Endothelial cell of umbilical vein (primary cell): ENCODE data around the gene ABCF2. TPM values are rescaled to one million over a fixed set of nuclear protein-coding genes. Genes with fewer than 3 reads are reported as not detected.

Experiments used
- BruUV-seq: library from RNA; stranded (reverse); fragments of 400-500 nt; replicated peaks from 2 replicates; lab custom pipeline; 2021; lab: Mats Ljungman, UMichigan
- CTCF ChIA-PET: fragments of 300-600, 350-600 bp; sonication (Branson Sonifier 250); formaldehyde crosslinking; loops from one replicate; lab custom pipeline; 2021; ENCODE audit warnings: antibody characterized with exemption, inconsistent platforms; lab: Charles Lee
- POLR2A ChIA-PET: fragments of 300-600, 350-600 bp; sonication (Branson Sonifier 250); formaldehyde crosslinking; loops from one replicate; lab custom pipeline; 2021; ENCODE audit warnings: antibody characterized with exemption, inconsistent platforms; lab: Charles Lee
- DNase-seq: peaks from one replicate; pipeline ENCODE4 v3.0.0-alpha.2; 2011; ENCODE audit warnings: low read depth, low spot score
- FAIRE-seq: peaks from 2 replicates; lab custom pipeline; 2011; peaks lifted over from hg19 to GRCh38; lab: Jason Lieb, UNC
- H2AFZ ChIP-seq: 2 replicates; pipeline ENCODE4 v1.6.0; 2012; ENCODE audit warnings: low read depth, low read length, control low read depth, inconsistent platforms
- H3K27ac ChIP-seq: 2 replicates; pipeline ENCODE4 v1.5.1; 2011; ENCODE audit warnings: low read depth, mild to moderate bottlenecking, control low read depth, low read length, moderate library complexity; ENCODE audit not compliant: insufficient read depth
- H3K27me3 ChIP-seq, 2 experiments: 2 replicates each; pipeline versions ENCODE4 v1.6.0 to v1.6.1; 2011; ENCODE audit warnings: low read length in 2 of 2, mixed read lengths in 1 of 2; ENCODE audit not compliant: control insufficient read depth in 2 of 2, insufficient read depth in 2 of 2
- H3K36me3 ChIP-seq, 2 experiments: 2 replicates in 1 of 2; 3 replicates in 1 of 2; pipeline ENCODE4 v1.5.1; 2011; ENCODE audit warnings: low read length in 2 of 2, mild to moderate bottlenecking in 1 of 2, moderate library complexity in 1 of 2; ENCODE audit not compliant: control insufficient read depth in 2 of 2, insufficient read depth in 2 of 2; ENCODE audit errors: extremely low read depth in 1 of 2
- H3K4me1 ChIP-seq: 3 replicates; pipeline ENCODE4 v1.5.1; 2011; ENCODE audit warnings: mild to moderate bottlenecking, low read length; ENCODE audit not compliant: control insufficient read depth, insufficient read depth; ENCODE audit errors: extremely low read depth
- H3K4me2 ChIP-seq: 2 replicates; pipeline ENCODE4 v1.6.1; 2011; ENCODE audit warnings: low read length, control low read depth, mixed read lengths; ENCODE audit not compliant: insufficient read depth
- H3K4me3 ChIP-seq, 3 experiments: fragments of 200-600 bp in 1 of 3; sonication (generic), shearing (Covaris generic) in 1 of 3; replicated peaks in 1 of 3; 2 replicates each; pipeline ENCODE4 v1.5.1; 2011 to 2016; ENCODE audit warnings: control low read depth in 3 of 3, low read length in 3 of 3, mild to moderate bottlenecking in 2 of 3, inconsistent platforms in 1 of 3, low read depth in 1 of 3, moderate library complexity in 1 of 3; ENCODE audit not compliant: insufficient read depth in 1 of 3
- H3K79me2 ChIP-seq: 2 replicates; pipeline ENCODE4 v1.6.0; 2012; ENCODE audit warnings: low read length, inconsistent platforms; ENCODE audit not compliant: control insufficient read depth, insufficient read depth
- H3K9ac ChIP-seq: replicated peaks from 2 replicates; pipeline ENCODE3; 2011; ENCODE audit warnings: low read length, control low read depth; ENCODE audit not compliant: insufficient read depth; ENCODE audit errors: extremely low read depth
- H3K9me1 ChIP-seq: replicated peaks from 3 replicates; pipeline ENCODE4 v1.6.0; 2011; ENCODE audit warnings: mild to moderate bottlenecking, low read length; ENCODE audit not compliant: control insufficient read depth, insufficient read depth; ENCODE audit errors: extremely low read depth
- H3K9me3 ChIP-seq: replicated peaks from 2 replicates; pipeline ENCODE4 v1.5.1; 2012; ENCODE audit warnings: low read length, inconsistent platforms; ENCODE audit not compliant: control insufficient read depth, insufficient read depth
- H4K20me1 ChIP-seq: replicated peaks from 2 replicates; pipeline ENCODE3; 2011; ENCODE audit warnings: mild to moderate bottlenecking, low read length; ENCODE audit not compliant: control insufficient read depth, insufficient read depth; ENCODE audit errors: extremely low read depth
- CTCF ChIP-seq, 2 donors: IDR thresholded peaks; 1 replicate in 1 of 2; 2 replicates in 1 of 2; pipeline ENCODE4 v1.5.1; 2011; ENCODE audit warnings: low read length in 2 of 2, mild to moderate bottlenecking in 2 of 2, moderate library complexity in 2 of 2, control low read depth in 1 of 2, inconsistent platforms in 1 of 2, low read depth in 1 of 2; ENCODE audit not compliant: insufficient read depth in 1 of 2; ENCODE audit errors: extremely low read depth in 1 of 2
- EZH2 ChIP-seq: IDR thresholded peaks from 2 replicates; pipeline ENCODE4 v1.6.1; 2012; ENCODE audit warnings: borderline replicate concordance, low read depth, mild to moderate bottlenecking, moderate library complexity, low read length, inconsistent platforms; ENCODE audit not compliant: severe bottlenecking
- FOS ChIP-seq: IDR thresholded peaks from 2 replicates; pipeline ENCODE4 v1.6.1; 2011; ENCODE audit warnings: mild to moderate bottlenecking, low read length, moderate library complexity, borderline replicate concordance; ENCODE audit not compliant: insufficient read depth
- GATA2 ChIP-seq: IDR thresholded peaks from 2 replicates; pipeline ENCODE4 v1.7.0; 2011; ENCODE audit warnings: low read depth, mild to moderate bottlenecking, moderate library complexity, mixed read lengths, low read length; ENCODE audit not compliant: insufficient read length, insufficient read depth
- MYC ChIP-seq: IDR thresholded peaks from one replicate; pipeline ENCODE4 v1.6.1; 2011; ENCODE audit warnings: mild to moderate bottlenecking, low read depth, low read length
- POLR2AphosphoS5 ChIP-seq: IDR thresholded peaks from 2 replicates; pipeline ENCODE4 v1.6.1; 2012; ENCODE audit warnings: low read depth, mild to moderate bottlenecking, control low read depth, low read length, moderate library complexity; ENCODE audit not compliant: insufficient read depth
- dilution Hi-C: fragments of 300-500 bp; cut with MboI; formaldehyde crosslinking; loops from one replicate; pipeline ENCODE4 v1.15.0; 2019; ENCODE audit warnings: low sequenced_read_pairs; ENCODE audit not compliant: extremely low pct_ligation_motif_present
- intact Hi-C: fragments of 100-400 bp; cut with micrococcal nuclease; formaldehyde crosslinking; loops from one replicate; pipeline ENCODE4 v1.10.0; 2022
- polyA plus RNA-seq, 4 experiments: library from polyadenylated mRNA; depleted of rRNA in 3 of 4; stranded (reverse) in 3 of 4; unstranded in 1 of 4; fragments of >200 nt; gene quantifications; 2 replicates each; pipeline versions ENCODE4 v1.2.1 to v1.2.3, GENCODE V29; 2011 to 2012; ENCODE audit warnings: missing spikeins in 1 of 4
- total RNA-seq: library from RNA; stranded (reverse); gene quantifications from 2 replicates; pipeline ENCODE4 v1.2.3, GENCODE V29; 2021

The ABCF2 gene
- total and polyA plus RNA-seq, 2 donors (not counting 3 experiments of a cell fraction or from before 2014, with no cell fraction given), result 45.3 to 61.6 TPM

- ChIA-PET CTCF (interaction anchor here (0.6 to 1.5 kb wide), 2 partner anchors 21 to 39 kb away, joined by 3 to 4 read pairs; partner anchors contain the start of gene ABCF2), POLR2A (interaction anchor here (2.5 kb wide), 1 partner anchor 21 kb away, joined by 5 read pairs; the partner anchor contains the start of gene ABCF2)
- no TSS peak for BruUV-seq
- DNase-seq (no peak), FAIRE-seq (no peak)
- no peaks in the 10 kb centered on the region for H3K9me1 ChIP-seq
- no peak overlapping the region for H3K4me3 ChIP-seq
- H3K9ac ChIP-seq, result no peak overlapping the region
- dilution Hi-C loops (no loop called here), intact Hi-C loops (no loop called here)
- H3K4me1 ChIP-seq, result no peaks in the 10 kb centered on the region
- H3K36me3 ChIP-seq, result no peaks in the 10 kb centered on the region
- H3K27ac ChIP-seq, result no peak overlapping the region
- H3K79me2 ChIP-seq, result no peaks in the 10 kb centered on the region
- H2AFZ ChIP-seq, result no peak overlapping the region
- H3K4me2 ChIP-seq, result no peak overlapping the region
- H4K20me1 ChIP-seq, result no peaks in the 10 kb centered on the region
- TF ChIP-seq GATA2, result no peak
- no peak for TF ChIP-seq CTCF (IDR thresholded peaks at IDR 0.05; ENCODE audit: extremely low read depth in 1 of 2, insufficient read depth in 1 of 2, low read depth in 1 of 2, low read length in 2 of 2)
- no peak for TF ChIP-seq EZH2
- no peak for TF ChIP-seq POLR2AphosphoS5
- TF ChIP-seq FOS, result no peak
- TF ChIP-seq MYC, result no peak
- peaks cover 9 to 14% of the 10 kb centered on the region in 2 experiments for H3K27me3 ChIP-seq
- no peaks in the 10 kb centered on the region for H3K9me3 ChIP-seq
Observed at GRCh38 chr7:151205730-151206129, 21.3 kb downstream of the ABCF2 start.
